Hepatocyte (in vitro differentiated cells): Measurements from ENCODE around the gene MAU2.

ENCODE experiments used
- CTCF ChIP-seq: fragments of 200-600 bp; sonication (generic); IDR thresholded peaks from 2 replicates; pipeline ENCODE4 v1.5.1; 2016; ENCODE audit warnings: antibody characterized with exemption, mild to moderate bottlenecking; ENCODE audit not compliant: poor library complexity
- EZH2phosphoT487 ChIP-seq: fragments of 200-600 bp; sonication (generic); IDR thresholded peaks from one replicate; pipeline ENCODE4 v1.6.1; 2018; ENCODE audit warnings: antibody characterized with exemption, mild to moderate bottlenecking, low read depth, moderate library complexity; ENCODE audit not compliant: unreplicated experiment, severe bottlenecking

GRCh38 chr19:19387108-19387507 is 66.5 kb downstream of the MAU2 start:
- TF ChIP-seq CTCF (no peak), EZH2phosphoT487 (no peak)
